Measurements from ENCODE around the gene NR4A1.

- TF ChIP-seq CTCF (IDR thresholded peaks at IDR 0.05), result no peak
- TF ChIP-seq POLR2A (IDR thresholded peaks at IDR 0.05), result no peak
Measured at GRCh38 chr12:52041695-52042123, 9.5 kb upstream of the NR4A1 start.
